Measurements from ENCODE around the gene TESPA1. TPM values are rescaled to one million over a fixed set of nuclear protein-coding genes. Genes with fewer than 3 reads are reported as not detected.
"Not testable (repeated sequence)": the region's sequence is repeated elsewhere in the genome, so short reads cannot be mapped to it uniquely, and the experiment has no call there.

The TESPA1 gene
- total RNA-seq, 1 donor from 2014 or later = 0.52 TPM

- not testable (repeated sequence) for H3K4me3 ChIP-seq (ENCODE audit: low read length in 3 of 3); H3K36me3 ChIP-seq (ENCODE audit: control insufficient read depth in 3 of 3, insufficient read depth in 3 of 3, low read length in 3 of 3); H3K27me3 ChIP-seq (ENCODE audit: control insufficient read depth in 3 of 3, insufficient read depth in 3 of 3, low read length in 3 of 3); H3K9me3 ChIP-seq (ENCODE audit: control insufficient read depth in 3 of 3, low read length in 3 of 3); H3K27ac ChIP-seq (ENCODE audit: low read depth, low read length); H3K4me1 ChIP-seq (ENCODE audit: control insufficient read depth in 3 of 3, insufficient read depth in 3 of 3, low read length in 3 of 3); H3K9ac ChIP-seq (ENCODE audit: low read depth in 1 of 3, low read length in 3 of 3)
Observed at GRCh38 chr12:54986773-54987172, 2.2 kb upstream of the TESPA1 start.

GRCh38 chr12:54983536-54984101, 943 bp downstream of the TESPA1 start:
- Histone ChIP-seq H3K36me3 (ENCODE audit: control insufficient read depth in 3 of 3, insufficient read depth in 3 of 3, low read length in 3 of 3) (no peaks in the 10 kb centered on the region), H3K4me3 (ENCODE audit: low read length in 3 of 3) (no peak overlapping the region), H3K9me3 (ENCODE audit: control insufficient read depth in 3 of 3, low read length in 3 of 3) (no peaks in the 10 kb centered on the region), H3K4me1 (ENCODE audit: control insufficient read depth in 3 of 3, insufficient read depth in 3 of 3, low read length in 3 of 3) (peaks cover 0 to 2% (median 0%) of the 10 kb centered on the region in 3 donors), H3K27me3 (ENCODE audit: control insufficient read depth in 3 of 3, insufficient read depth in 3 of 3, low read length in 3 of 3) (no peaks in the 10 kb centered on the region), H3K27ac (ENCODE audit: low read depth, low read length) (no peak overlapping the region), H3K9ac (ENCODE audit: low read depth in 1 of 3, low read length in 3 of 3) (no peak overlapping the region)

GRCh38 chr12:54981796-54982195, 2.8 kb downstream of the TESPA1 start:
- no peaks in the 10 kb centered on the region for H3K4me1 ChIP-seq (ENCODE audit: control insufficient read depth in 3 of 3, insufficient read depth in 3 of 3, low read length in 3 of 3)
- H3K9me3 ChIP-seq (ENCODE audit: control insufficient read depth in 3 of 3, low read length in 3 of 3) = no peaks in the 10 kb centered on the region
- no peaks in the 10 kb centered on the region for H3K36me3 ChIP-seq (ENCODE audit: control insufficient read depth in 3 of 3, insufficient read depth in 3 of 3, low read length in 3 of 3)
- H3K4me3 ChIP-seq (ENCODE audit: low read length in 3 of 3) = no peak overlapping the region
- no peaks in the 10 kb centered on the region for H3K27me3 ChIP-seq (ENCODE audit: control insufficient read depth in 3 of 3, insufficient read depth in 3 of 3, low read length in 3 of 3)
- no peak overlapping the region for H3K9ac ChIP-seq (ENCODE audit: low read depth in 1 of 3, low read length in 3 of 3)
- no peak overlapping the region for H3K27ac ChIP-seq (ENCODE audit: low read depth, low read length)

GRCh38 chr12:54980341-54980740, 4.2 kb downstream of the TESPA1 start:
- Histone ChIP-seq H3K36me3 (ENCODE audit: control insufficient read depth in 3 of 3, insufficient read depth in 3 of 3, low read length in 3 of 3) (no peaks in the 10 kb centered on the region), H3K27me3 (ENCODE audit: control insufficient read depth in 3 of 3, insufficient read depth in 3 of 3, low read length in 3 of 3) (no peaks in the 10 kb centered on the region), H3K4me1 (ENCODE audit: control insufficient read depth in 3 of 3, insufficient read depth in 3 of 3, low read length in 3 of 3) (no peaks in the 10 kb centered on the region), H3K9ac (ENCODE audit: low read depth in 1 of 3, low read length in 3 of 3) (no peak overlapping the region), H3K9me3 (ENCODE audit: control insufficient read depth in 3 of 3, low read length in 3 of 3) (no peaks in the 10 kb centered on the region), H3K4me3 (ENCODE audit: low read length in 3 of 3) (no peak overlapping the region), H3K27ac (ENCODE audit: low read depth, low read length) (no peak overlapping the region)

GRCh38 chr12:54977857-54978256, 6.7 kb downstream of the TESPA1 start:
- no peaks in the 10 kb centered on the region for H3K4me1 ChIP-seq (ENCODE audit: control insufficient read depth in 3 of 3, insufficient read depth in 3 of 3, low read length in 3 of 3)
- no peaks in the 10 kb centered on the region for H3K36me3 ChIP-seq (ENCODE audit: control insufficient read depth in 3 of 3, insufficient read depth in 3 of 3, low read length in 3 of 3)
- no peak overlapping the region for H3K9ac ChIP-seq (ENCODE audit: low read depth in 1 of 3, low read length in 3 of 3)
- H3K9me3 ChIP-seq (ENCODE audit: control insufficient read depth in 3 of 3, low read length in 3 of 3) = no peaks in the 10 kb centered on the region
- no peak overlapping the region for H3K4me3 ChIP-seq (ENCODE audit: low read length in 3 of 3)
- no peak overlapping the region for H3K27ac ChIP-seq (ENCODE audit: low read depth, low read length)
- H3K27me3 ChIP-seq (ENCODE audit: control insufficient read depth in 3 of 3, insufficient read depth in 3 of 3, low read length in 3 of 3) = no peaks in the 10 kb centered on the region

GRCh38 chr12:54977155-54977554, 7.4 kb downstream of the TESPA1 start:
- no peak overlapping the region for H3K4me3 ChIP-seq (ENCODE audit: low read length in 3 of 3)
- H3K9me3 ChIP-seq (ENCODE audit: control insufficient read depth in 3 of 3, low read length in 3 of 3) = no peaks in the 10 kb centered on the region
- no peak overlapping the region for H3K9ac ChIP-seq (ENCODE audit: low read depth in 1 of 3, low read length in 3 of 3)
- no peaks in the 10 kb centered on the region for H3K27me3 ChIP-seq (ENCODE audit: control insufficient read depth in 3 of 3, insufficient read depth in 3 of 3, low read length in 3 of 3)
- no peaks in the 10 kb centered on the region for H3K36me3 ChIP-seq (ENCODE audit: control insufficient read depth in 3 of 3, insufficient read depth in 3 of 3, low read length in 3 of 3)
- no peak overlapping the region for H3K27ac ChIP-seq (ENCODE audit: low read depth, low read length)
- no peaks in the 10 kb centered on the region for H3K4me1 ChIP-seq (ENCODE audit: control insufficient read depth in 3 of 3, insufficient read depth in 3 of 3, low read length in 3 of 3)

- H3K36me3 ChIP-seq (ENCODE audit: control insufficient read depth in 3 of 3, insufficient read depth in 3 of 3, low read length in 3 of 3) = no peaks in the 10 kb centered on the region
- no peak overlapping the region for H3K27ac ChIP-seq (ENCODE audit: low read depth, low read length)
- H3K4me1 ChIP-seq (ENCODE audit: control insufficient read depth in 3 of 3, insufficient read depth in 3 of 3, low read length in 3 of 3) = no peaks in the 10 kb centered on the region
- H3K27me3 ChIP-seq (ENCODE audit: control insufficient read depth in 3 of 3, insufficient read depth in 3 of 3, low read length in 3 of 3) = no peaks in the 10 kb centered on the region
- H3K9me3 ChIP-seq (ENCODE audit: control insufficient read depth in 3 of 3, low read length in 3 of 3) = no peaks in the 10 kb centered on the region
- H3K9ac ChIP-seq (ENCODE audit: low read depth in 1 of 3, low read length in 3 of 3) = no peak overlapping the region
- H3K4me3 ChIP-seq (ENCODE audit: low read length in 3 of 3) = no peak overlapping the region
Observed at GRCh38 chr12:54975875-54976274, 8.7 kb downstream of the TESPA1 start.

GRCh38 chr12:54975272-54975671, 9.3 kb downstream of the TESPA1 start:
- Histone ChIP-seq H3K4me3 (ENCODE audit: low read length in 3 of 3) (no peak overlapping the region), H3K9me3 (ENCODE audit: control insufficient read depth in 3 of 3, low read length in 3 of 3) (no peaks in the 10 kb centered on the region), H3K9ac (ENCODE audit: low read depth in 1 of 3, low read length in 3 of 3) (no peak overlapping the region), H3K27ac (ENCODE audit: low read depth, low read length) (no peak overlapping the region), H3K4me1 (ENCODE audit: control insufficient read depth in 3 of 3, insufficient read depth in 3 of 3, low read length in 3 of 3) (no peaks in the 10 kb centered on the region), H3K27me3 (ENCODE audit: control insufficient read depth in 3 of 3, insufficient read depth in 3 of 3, low read length in 3 of 3) (no peaks in the 10 kb centered on the region), H3K36me3 (ENCODE audit: control insufficient read depth in 3 of 3, insufficient read depth in 3 of 3, low read length in 3 of 3) (no peaks in the 10 kb centered on the region)

- Histone ChIP-seq H3K4me1 (ENCODE audit: control insufficient read depth in 3 of 3, insufficient read depth in 3 of 3, low read length in 3 of 3) (no peaks in the 10 kb centered on the region), H3K27ac (ENCODE audit: low read depth, low read length) (no peak overlapping the region), H3K4me3 (ENCODE audit: low read length in 3 of 3) (no peak overlapping the region), H3K36me3 (ENCODE audit: control insufficient read depth in 3 of 3, insufficient read depth in 3 of 3, low read length in 3 of 3) (no peaks in the 10 kb centered on the region), H3K9ac (ENCODE audit: low read depth in 1 of 3, low read length in 3 of 3) (no peak overlapping the region), H3K27me3 (ENCODE audit: control insufficient read depth in 3 of 3, insufficient read depth in 3 of 3, low read length in 3 of 3) (no peaks in the 10 kb centered on the region), H3K9me3 (ENCODE audit: control insufficient read depth in 3 of 3, low read length in 3 of 3) (no peaks in the 10 kb centered on the region)
Observed at GRCh38 chr12:54974279-54974678, 10.3 kb downstream of the TESPA1 start.

GRCh38 chr12:54973556-54973955, 11.0 kb downstream of the TESPA1 start:
- no peaks in the 10 kb centered on the region for H3K36me3 ChIP-seq (ENCODE audit: control insufficient read depth in 3 of 3, insufficient read depth in 3 of 3, low read length in 3 of 3)
- no peaks in the 10 kb centered on the region for H3K4me1 ChIP-seq (ENCODE audit: control insufficient read depth in 3 of 3, insufficient read depth in 3 of 3, low read length in 3 of 3)
- H3K9me3 ChIP-seq (ENCODE audit: control insufficient read depth in 3 of 3, low read length in 3 of 3) = no peaks in the 10 kb centered on the region
- no peak overlapping the region for H3K4me3 ChIP-seq (ENCODE audit: low read length in 3 of 3)
- no peaks in the 10 kb centered on the region for H3K27me3 ChIP-seq (ENCODE audit: control insufficient read depth in 3 of 3, insufficient read depth in 3 of 3, low read length in 3 of 3)
- H3K9ac ChIP-seq (ENCODE audit: low read depth in 1 of 3, low read length in 3 of 3) = no peak overlapping the region
- H3K27ac ChIP-seq (ENCODE audit: low read depth, low read length) = no peak overlapping the region

- Histone ChIP-seq H3K27me3 (ENCODE audit: control insufficient read depth in 3 of 3, insufficient read depth in 3 of 3, low read length in 3 of 3) (no peaks in the 10 kb centered on the region), H3K36me3 (ENCODE audit: control insufficient read depth in 3 of 3, insufficient read depth in 3 of 3, low read length in 3 of 3) (no peaks in the 10 kb centered on the region), H3K4me1 (ENCODE audit: control insufficient read depth in 3 of 3, insufficient read depth in 3 of 3, low read length in 3 of 3) (no peaks in the 10 kb centered on the region), H3K27ac (ENCODE audit: low read depth, low read length) (no peak overlapping the region), H3K4me3 (ENCODE audit: low read length in 3 of 3) (no peak overlapping the region), H3K9me3 (ENCODE audit: control insufficient read depth in 3 of 3, low read length in 3 of 3) (no peaks in the 10 kb centered on the region), H3K9ac (ENCODE audit: low read depth in 1 of 3, low read length in 3 of 3) (no peak overlapping the region)
Observed at GRCh38 chr12:54970741-54971140, 13.8 kb downstream of the TESPA1 start.
